Hypothalamus (tissue), 51 donors: Measurements from ENCODE around the gene MOGAT3.
"Not testable (repeated sequence)": the region's sequence is repeated elsewhere in the genome, so short reads cannot be mapped to it uniquely, and the experiment has no call there.

Experiments
- DNase-seq, 51 donors: peaks; one replicate each; lab custom pipeline; 2025; lab: John Stamatoyannopoulos, UW

MOGAT3 gene

GRCh38 chr7:101206665-101207042, 5.8 kb upstream of the MOGAT3 start:
- no peak for DNase-seq

GRCh38 chr7:101205901-101206664, 5.2 kb upstream of the MOGAT3 start:
- no peak for DNase-seq

- not testable (repeated sequence) for DNase-seq
These were observed 3.2 kb upstream of the MOGAT3 start for GRCh38 chr7:101203740-101204738.

- no peak for DNase-seq
These were observed 1.7 kb upstream of the MOGAT3 start for GRCh38 chr7:101202603-101202918.

- no peak for DNase-seq
These were observed 1.1 kb upstream of the MOGAT3 start for GRCh38 chr7:101201695-101202602.

- DNase-seq, result no peak
These were observed 353 bp downstream of the MOGAT3 start for GRCh38 chr7:101200504-101200861.

- DNase-seq, result not testable (repeated sequence)
These were observed 1.3 kb downstream of the MOGAT3 start for GRCh38 chr7:101199522-101199921.

GRCh38 chr7:101198476-101198875, 2.4 kb downstream of the MOGAT3 start:
- DNase-seq, result no peak

GRCh38 chr7:101197991-101198390, 2.8 kb downstream of the MOGAT3 start:
- DNase-seq, result no peak

- DNase-seq, result no peak
These were observed 5.0 kb downstream of the MOGAT3 start for GRCh38 chr7:101195884-101196283.

GRCh38 chr7:101189109-101189508, 11.7 kb downstream of the MOGAT3 start:
- DNase-seq, result no peak

- no peak for DNase-seq
These were observed 13.9 kb downstream of the MOGAT3 start for GRCh38 chr7:101186844-101187428.

GRCh38 chr7:101186194-101186593, 14.6 kb downstream of the MOGAT3 start:
- no peak for DNase-seq

GRCh38 chr7:101185258-101185839, 15.5 kb downstream of the MOGAT3 start:
- peak in 1 of 51 donors; percentile 44 for DNase-seq

- DNase-seq, result no peak
These were observed 20.6 kb downstream of the MOGAT3 start, which contains the start of gene NAT16 for GRCh38 chr7:101180130-101180755. Gene NAT16, minus strand, starts transcription at chr7:101180293. Its CDS starts 5,486 bp downstream, at chr7:101174807.

- DNase-seq, result no peak
These were observed 21.1 kb downstream of the MOGAT3 start for GRCh38 chr7:101179713-101180112.

GRCh38 chr7:101179117-101179516, 21.7 kb downstream of the MOGAT3 start:
- peak in 2 of 51 donors; percentile 5 to 12 for DNase-seq

GRCh38 chr7:101177644-101178043, 23.2 kb downstream of the MOGAT3 start:
- DNase-seq, result no peak

GRCh38 chr7:101175664-101176063, 25.2 kb downstream of the MOGAT3 start:
- no peak for DNase-seq
